Panc1 (cell line): ENCODE results near the gene RNF175. TPM values are rescaled to one million over a fixed set of nuclear protein-coding genes. Genes with fewer than 3 reads are reported as not detected.

Experiments used
- ATAC-seq: fragments of 200-7000 bp; cut with Tn5 transposase; 2 replicates; pipeline ENCODE4 v1.9.1; 2020; ENCODE audit warnings: mild to moderate bottlenecking, moderate library complexity
- BruUV-seq: library from RNA; stranded (reverse); fragments of 400-500 nt; replicated peaks from 2 replicates; lab custom pipeline; 2021; lab: Mats Ljungman, UMichigan
- CTCF ChIA-PET: fragments of 300-600 bp; sonication (Branson Sonifier 250); formaldehyde crosslinking; loops from one replicate; lab custom pipeline; 2022; ENCODE audit warnings: antibody characterized with exemption; lab: Charles Lee
- POLR2A ChIA-PET: fragments of 300-600 bp; sonication (Branson Sonifier 250); formaldehyde crosslinking; loops from one replicate; lab custom pipeline; 2022; ENCODE audit warnings: antibody characterized with exemption; lab: Charles Lee
- DNase-seq: peaks from one replicate; pipeline ENCODE4 v3.0.0-alpha.2; 2010; ENCODE audit warnings: low read depth, low spot score
- H3K27ac ChIP-seq: 2 replicates; pipeline ENCODE4 v1.5.1; 2011; ENCODE audit warnings: mild to moderate bottlenecking, low read length, inconsistent platforms
- H3K27me3 ChIP-seq: fragments of 200-500 bp; sonication (Bioruptor generic); 2 replicates; pipeline ENCODE4 v1.6.0; 2014; ENCODE audit warnings: low read length, inconsistent platforms; ENCODE audit not compliant: control insufficient read depth, insufficient read depth
- H3K36me3 ChIP-seq: fragments of 200-500 bp; sonication (Bioruptor generic); 2 replicates; pipeline ENCODE4 v1.5.1; 2014; ENCODE audit warnings: inconsistent platforms, mild to moderate bottlenecking, low read length, moderate library complexity; ENCODE audit not compliant: control insufficient read depth, insufficient read depth
- H3K4me1 ChIP-seq: 2 replicates; pipeline ENCODE4 v1.5.1; 2011; ENCODE audit warnings: inconsistent platforms, mild to moderate bottlenecking, low read length, moderate library complexity; ENCODE audit not compliant: control insufficient read depth, insufficient read depth
- H3K4me3 ChIP-seq, 2 experiments: 2 replicates each; pipeline ENCODE4 v1.5.1; 2011 to 2012; ENCODE audit warnings: low read depth in 2 of 2, low read length in 2 of 2, mild to moderate bottlenecking in 2 of 2, inconsistent platforms in 1 of 2, moderate library complexity in 1 of 2
- H3K9me3 ChIP-seq: fragments of 200-500 bp; sonication (Bioruptor generic); 2 replicates; pipeline ENCODE4 v1.5.1; 2014; ENCODE audit warnings: low read depth, mild to moderate bottlenecking, inconsistent platforms, low read length, moderate library complexity; ENCODE audit not compliant: control insufficient read depth, insufficient read depth
- CTCF ChIP-seq: fragments of 450-650 bp; IDR thresholded peaks from 2 replicates; pipeline ENCODE4 v1.5.1; 2017; ENCODE audit warnings: mild to moderate bottlenecking
- POLR2AphosphoS5 ChIP-seq: IDR thresholded peaks from 2 replicates; pipeline ENCODE4 v1.6.1; 2012; ENCODE audit warnings: mild to moderate bottlenecking, low read depth, low read length, moderate library complexity
- REST ChIP-seq, 2 experiments: IDR thresholded peaks; 2 replicates each; pipeline ENCODE4 v1.6.1; 2011 to 2012; ENCODE audit warnings: low read depth in 2 of 2, control low read depth in 1 of 2, low read length in 1 of 2, mild to moderate bottlenecking in 1 of 2, moderate library complexity in 1 of 2; ENCODE audit not compliant: insufficient read depth in 1 of 2
- SIN3A ChIP-seq: IDR thresholded peaks from 2 replicates; pipeline ENCODE4 v1.6.1; 2012; ENCODE audit warnings: low read depth, mild to moderate bottlenecking, low read length, moderate library complexity, borderline replicate concordance; ENCODE audit not compliant: insufficient read depth
- TCF7L2 ChIP-seq: IDR thresholded peaks from 2 replicates; pipeline ENCODE4 v1.6.1; 2011; ENCODE audit warnings: mild to moderate bottlenecking, low read depth, low read length, inconsistent platforms
- in situ Hi-C: cut with HindIII; loops from 2 replicates; pipeline ENCODE4 v1.10.0; 2016; ENCODE audit warnings: low sequenced_read_pairs, low pct_unique_long_range_greater_than_20kb
- intact Hi-C: fragments of 100-400 bp; cut with micrococcal nuclease; formaldehyde crosslinking; loops from one replicate; pipeline ENCODE4 v1.10.0; 2022; ENCODE audit not compliant: unreplicated experiment
- total RNA-seq: library from RNA; stranded (reverse); gene quantifications from one replicate; pipeline ENCODE4 v1.2.1, GENCODE V29; 2021; ENCODE audit not compliant: unreplicated experiment

The RNF175 gene
- total RNA-seq, 1 experiment from 2014 or later, result not detected

- no peaks in the 10 kb centered on the region for H3K9me3 ChIP-seq
- ATAC-seq, result no peak
- ChIA-PET CTCF (no interaction called here), POLR2A (no interaction called here)
- H3K4me3 ChIP-seq, result no peak overlapping the region
- no TSS peak for BruUV-seq
- H3K27me3 ChIP-seq, result no peaks in the 10 kb centered on the region
- TF ChIP-seq CTCF (no peak), SIN3A (no peak), TCF7L2 (no peak), REST (IDR thresholded peaks at IDR 0.05; ENCODE audit: insufficient read depth in 1 of 2, low read depth in 2 of 2, low read length in 1 of 2) (no peak), POLR2AphosphoS5 (no peak)
- intact Hi-C loops (loop anchor here (10.0 kb wide), 1 partner anchor 397 kb away; the partner anchor contains the start of gene MND1), in situ Hi-C loops (no loop called here)
- H3K36me3 ChIP-seq, result no peaks in the 10 kb centered on the region
- H3K27ac ChIP-seq, result no peak overlapping the region
- no peak for DNase-seq
- no peaks in the 10 kb centered on the region for H3K4me1 ChIP-seq
Observed at GRCh38 chr4:153741541-153741940, 18.3 kb downstream of the RNF175 start.

- no TSS peak for BruUV-seq
- intact Hi-C loops, result no loop called here
- ATAC-seq (no peak), DNase-seq (no peak)
- Histone ChIP-seq H3K27ac (no peak overlapping the region), H3K4me3 (no peak overlapping the region), H3K4me1 (no peaks in the 10 kb centered on the region), H3K9me3 (no peaks in the 10 kb centered on the region), H3K27me3 (no peaks in the 10 kb centered on the region), H3K36me3 (no peaks in the 10 kb centered on the region)
- CTCF ChIA-PET, result no interaction called here
- TF ChIP-seq REST (IDR thresholded peaks at IDR 0.05; ENCODE audit: insufficient read depth in 1 of 2, low read depth in 2 of 2, low read length in 1 of 2) (no peak), SIN3A (no peak), POLR2AphosphoS5 (no peak), CTCF (no peak), TCF7L2 (no peak)
- in situ Hi-C loops, result no loop called here
- POLR2A ChIA-PET, result no interaction called here
Observed at GRCh38 chr4:153735906-153736461, 23.8 kb downstream of the RNF175 start.
